T-helper 9 cell (primary cell): ENCODE measurements around the gene SLC18A3.

ENCODE experiments used
- DNase-seq: peaks from one replicate; pipeline ENCODE4 v3.0.0-alpha.2; 2020
- total RNA-seq, 2 donors: gene quantifications; one replicate each; lab custom pipeline; 2026; lab: John Stamatoyannopoulos, UW

The SLC18A3 gene
- 0 reads per million in 2 donors for total RNA-seq

DNA sequence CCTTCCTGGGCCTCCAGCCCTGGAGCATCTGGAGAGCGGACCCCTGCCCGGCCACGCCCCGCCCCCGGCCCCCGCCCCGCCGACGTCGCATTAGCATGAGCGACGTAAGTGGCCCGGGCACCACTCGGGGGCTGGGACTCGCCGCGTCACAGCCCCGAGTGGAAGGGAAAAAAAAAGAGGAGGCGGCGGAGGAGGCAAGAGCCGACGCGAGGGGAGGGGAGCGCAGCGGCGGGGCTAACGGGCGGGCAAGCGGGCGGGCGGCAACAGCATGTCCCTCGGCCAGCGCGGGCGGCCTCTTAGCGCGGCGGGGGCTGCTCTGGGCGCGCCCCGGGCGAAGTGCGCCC, at the start of gene SLC18A3:
Gene SLC18A3, plus strand, starts transcription at position 197 of the 344 bp plus-strand sequence. CDS start 431 bp downstream, outside the sequence.
- DNase-seq = no peak

DNA sequence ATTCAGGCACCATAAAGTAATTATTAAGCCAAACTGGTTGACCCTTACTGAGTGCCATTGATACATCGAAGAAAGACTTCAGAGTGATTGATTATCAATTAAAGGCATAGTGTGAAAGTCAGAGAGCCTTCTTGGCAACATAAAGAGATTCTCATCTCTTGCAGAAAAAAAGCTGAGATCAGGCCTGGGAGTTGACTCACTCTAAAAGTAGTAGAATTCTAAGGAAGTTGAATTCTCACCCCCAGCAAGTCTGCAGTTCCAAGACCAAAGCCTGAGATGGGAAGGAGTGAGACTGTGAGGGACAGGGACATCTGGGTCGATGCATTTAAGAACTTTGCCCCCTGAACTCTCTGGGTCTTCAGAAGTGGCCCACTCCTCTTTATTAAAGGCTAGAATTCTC, 49.6 kb upstream of the SLC18A3 start:
- no peak for DNase-seq

DNA sequence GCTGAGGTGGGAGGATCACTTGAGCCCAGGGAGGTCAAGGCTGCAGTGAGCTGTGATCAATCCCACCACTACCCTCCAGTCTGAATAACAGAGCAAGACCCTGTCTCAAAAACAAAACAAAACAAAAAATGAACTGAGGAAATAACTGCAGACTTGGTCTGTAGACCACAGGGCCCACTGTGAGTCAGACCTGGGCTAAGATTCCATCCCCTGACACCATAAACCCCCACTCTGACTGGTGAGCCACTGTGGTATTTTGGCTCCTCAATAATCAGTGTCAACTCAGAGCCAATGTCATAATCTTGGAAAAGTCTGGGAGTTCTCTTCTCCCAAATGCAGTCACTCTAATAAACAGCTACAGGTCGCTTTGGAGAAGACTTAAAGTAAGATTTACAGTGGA, 47.2 kb upstream of the SLC18A3 start:
- DNase-seq = no peak

DNA sequence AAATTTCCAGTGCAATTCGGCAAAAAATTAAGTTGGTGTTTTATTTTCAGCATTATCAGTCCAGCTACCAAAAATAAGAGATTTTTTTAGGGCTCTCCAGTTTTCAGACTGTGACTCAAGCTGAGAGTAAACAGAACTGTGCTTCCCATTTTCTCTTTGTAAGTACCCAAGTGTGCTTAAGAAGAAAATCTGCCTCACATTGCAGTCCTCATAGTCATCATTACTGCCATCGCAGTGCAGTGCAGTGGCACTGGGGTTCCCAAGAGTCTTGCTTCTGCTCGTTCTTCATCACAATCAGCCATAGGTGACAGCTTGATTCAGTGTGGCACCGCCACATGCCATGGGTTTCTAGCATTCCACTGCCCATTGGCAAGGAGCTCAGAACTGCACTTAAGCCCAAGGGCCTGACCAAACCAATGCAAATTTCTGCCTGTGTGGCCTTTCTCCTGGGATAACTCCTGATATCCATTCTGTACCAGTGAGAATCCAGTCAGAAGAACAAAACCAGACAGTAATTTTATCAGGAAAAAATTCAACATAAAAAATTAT, 45.6 kb upstream of the SLC18A3 start:
- no peak for DNase-seq

DNA sequence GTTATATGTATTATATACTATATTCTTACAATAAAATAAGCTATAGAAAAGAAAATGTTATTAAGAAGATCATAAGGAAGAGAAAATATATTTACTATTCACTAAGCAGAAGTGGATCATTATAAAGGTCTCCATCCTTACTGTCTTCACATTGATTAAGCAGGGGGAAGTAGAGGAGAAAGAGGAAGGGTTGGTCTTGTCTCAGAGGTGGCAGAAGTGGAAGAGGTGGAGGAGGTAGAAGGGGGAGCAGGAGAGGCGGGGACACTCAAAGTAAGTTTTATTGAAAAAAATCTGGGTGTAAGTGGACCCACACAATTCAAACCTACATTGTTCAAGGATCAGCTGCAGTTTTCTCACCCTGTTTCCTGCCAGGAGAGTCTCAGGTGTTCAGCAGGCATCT, 42.3 kb upstream of the SLC18A3 start:
- DNase-seq = no peak

DNA sequence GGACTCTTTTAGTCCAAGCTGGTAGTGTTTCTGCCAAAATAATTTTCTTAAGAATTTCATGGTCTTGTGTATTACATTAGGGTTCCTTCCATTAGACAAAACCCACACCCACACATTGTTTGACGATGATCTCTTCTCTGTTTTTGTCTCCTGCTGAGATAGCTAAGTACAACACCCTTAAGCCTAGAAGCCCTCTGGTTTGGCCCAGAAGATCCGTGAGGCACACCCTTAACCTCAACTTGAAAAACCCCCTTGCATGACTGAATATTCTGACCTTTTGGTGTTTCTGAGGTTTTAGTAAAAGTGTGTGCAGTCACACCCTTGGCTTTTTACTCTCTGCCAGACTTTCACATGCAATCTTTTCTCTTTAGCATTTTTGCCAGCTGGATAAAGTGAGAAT, 41.9 kb upstream of the SLC18A3 start:
- no peak for DNase-seq

DNA sequence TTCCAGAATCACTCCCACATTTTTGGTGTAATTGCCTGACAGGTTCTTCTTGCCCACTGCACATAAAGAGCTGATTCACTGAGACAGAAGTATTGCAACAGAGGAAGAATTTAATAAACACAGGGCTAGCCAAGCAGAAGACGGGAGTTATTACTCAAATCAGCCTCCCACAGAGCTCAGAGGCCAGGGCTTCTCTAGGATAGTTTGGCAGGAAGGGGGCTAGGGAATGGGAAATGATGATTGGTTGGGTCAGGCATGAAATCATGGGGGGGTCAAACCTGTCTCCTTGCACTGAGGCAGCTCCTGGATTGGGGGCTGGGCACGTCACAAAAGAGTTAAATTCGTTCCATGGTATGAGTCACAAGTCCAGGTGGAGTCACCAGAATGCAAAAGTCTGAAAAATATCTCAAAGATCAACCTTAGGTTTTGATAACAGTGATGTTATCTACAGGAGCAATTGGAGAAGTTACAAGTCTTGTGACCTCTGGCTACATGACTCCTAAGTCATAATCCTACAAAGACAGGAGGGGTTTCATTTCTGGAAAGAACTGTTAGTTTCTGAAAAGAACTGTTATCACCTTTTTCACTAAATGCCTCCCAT, 41.0 kb upstream of the SLC18A3 start:
- no peak for DNase-seq

DNA sequence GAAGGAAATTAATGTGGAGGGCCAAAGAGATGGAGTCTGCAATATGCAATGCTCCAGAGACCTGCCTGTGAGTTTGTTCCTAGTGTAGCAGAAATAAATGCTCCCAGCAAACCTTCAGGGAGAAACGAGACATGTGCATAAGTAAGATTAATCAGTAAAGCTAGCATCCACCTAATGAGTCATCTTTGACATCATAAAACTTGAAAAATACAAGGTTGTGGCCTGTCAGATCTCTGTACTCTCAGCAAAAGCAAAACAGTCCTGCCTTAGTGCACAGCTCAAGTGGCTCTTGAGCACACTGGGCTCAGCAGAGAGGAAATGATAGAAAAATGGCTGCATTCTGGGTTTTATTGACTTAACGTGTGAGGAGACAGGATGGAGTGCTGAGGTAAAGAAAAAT, 38.7 kb upstream of the SLC18A3 start:
- DNase-seq = no peak

DNA sequence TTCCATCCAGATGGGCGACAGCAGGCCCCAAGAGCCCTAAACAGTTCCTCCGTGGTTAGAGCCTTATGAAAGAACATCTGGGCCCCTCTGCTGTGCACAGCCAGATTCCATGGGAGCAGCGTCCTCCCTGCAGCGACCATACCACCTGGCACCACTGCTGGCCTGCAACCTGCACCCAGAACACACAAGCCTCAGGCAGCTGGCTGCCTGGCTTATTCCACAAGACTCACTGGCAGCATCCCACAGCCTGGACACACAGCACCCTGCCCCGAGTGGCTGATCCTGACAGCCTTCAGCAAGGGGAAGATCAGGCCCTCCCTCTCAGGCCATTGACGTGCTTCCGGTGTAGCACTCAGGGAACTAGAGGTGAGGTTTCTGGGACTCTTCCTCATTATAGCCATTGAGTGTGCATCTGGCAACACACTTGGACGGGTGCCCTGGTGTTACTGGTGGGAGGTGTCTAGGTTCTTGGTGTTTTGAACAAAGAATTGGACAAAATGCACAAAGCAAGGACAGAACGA, 37.5 kb upstream of the SLC18A3 start:
- no peak for DNase-seq

DNA sequence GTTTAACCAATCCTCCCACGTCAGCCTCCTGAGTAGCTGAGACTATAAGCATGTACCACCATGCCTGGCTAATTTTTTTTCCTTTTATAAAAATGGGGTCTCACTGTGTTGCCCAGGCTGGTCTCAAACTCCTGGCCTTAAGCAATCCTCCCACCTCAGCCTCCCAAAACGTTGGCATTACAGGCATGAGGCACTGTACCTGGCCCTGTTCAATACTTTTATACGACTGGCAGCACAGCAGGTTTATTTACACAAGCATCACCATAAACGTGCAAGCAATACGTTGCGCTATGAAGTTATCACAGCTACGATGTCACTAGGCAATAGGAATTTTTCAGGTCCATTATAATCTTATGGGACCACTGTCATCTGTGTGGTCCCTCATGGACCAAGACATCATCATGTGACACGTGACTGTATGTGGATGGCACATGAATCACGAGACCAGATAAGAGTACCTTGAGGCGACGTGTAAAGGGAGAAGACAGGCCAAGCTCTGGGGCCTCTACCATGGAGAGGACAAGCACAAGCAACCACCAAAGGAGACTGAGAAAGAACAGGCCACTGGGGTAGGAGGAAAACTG, 34.5 kb upstream of the SLC18A3 start:
- DNase-seq = no peak

DNA sequence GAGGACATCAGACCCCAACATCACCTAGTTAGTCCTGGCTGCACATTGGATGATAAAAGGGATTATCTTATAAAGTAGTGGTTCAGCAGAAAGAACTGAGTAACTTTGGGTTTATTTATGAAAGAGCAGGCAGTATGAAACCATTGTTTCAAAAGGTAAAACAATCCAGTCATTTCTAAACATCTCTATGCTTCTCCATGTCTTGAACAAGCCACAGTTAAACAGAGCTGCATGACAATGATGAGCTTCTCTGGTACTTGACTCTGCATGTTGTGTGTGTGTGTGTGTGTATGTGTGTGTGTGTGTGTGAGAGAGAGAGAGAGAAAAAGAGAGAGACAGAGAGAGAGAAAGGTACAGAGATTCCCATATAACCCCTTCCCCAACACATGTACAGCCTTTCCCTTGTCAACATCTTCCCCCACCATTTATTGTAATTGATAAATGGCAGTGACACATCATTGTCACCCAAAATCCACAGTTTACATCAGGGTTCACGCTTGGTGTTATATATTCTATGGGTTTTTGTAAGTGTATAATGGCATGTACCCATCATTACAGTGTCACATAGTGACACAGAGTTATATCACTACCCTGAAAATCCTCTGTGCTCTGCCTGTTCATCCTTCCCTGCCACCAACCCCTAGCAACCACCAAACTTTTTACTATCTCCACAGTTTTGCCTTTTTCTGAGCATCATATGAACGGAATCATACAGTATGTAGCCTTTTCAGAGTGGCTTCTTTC, 32.8 kb upstream of the SLC18A3 start:
- DNase-seq = no peak

DNA sequence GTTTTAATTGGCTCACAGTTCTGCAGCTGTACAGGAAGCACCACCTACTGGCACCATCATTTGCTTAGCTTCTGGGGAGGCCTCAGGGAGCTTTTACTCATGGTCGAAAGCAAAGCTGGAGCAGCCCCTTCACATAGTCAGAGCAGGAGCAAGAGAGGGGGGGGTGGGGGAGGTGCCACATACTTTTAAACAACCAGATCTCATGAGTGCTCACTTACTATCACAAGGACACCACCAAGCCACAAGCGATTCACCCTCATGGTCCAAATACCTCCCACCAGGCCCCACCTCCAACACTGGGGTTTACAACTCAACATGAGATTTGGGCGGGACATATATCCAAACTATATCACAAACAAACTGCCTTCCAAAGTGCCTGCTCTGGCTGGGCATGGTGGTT, 31.7 kb upstream of the SLC18A3 start:
- DNase-seq = no peak

DNA sequence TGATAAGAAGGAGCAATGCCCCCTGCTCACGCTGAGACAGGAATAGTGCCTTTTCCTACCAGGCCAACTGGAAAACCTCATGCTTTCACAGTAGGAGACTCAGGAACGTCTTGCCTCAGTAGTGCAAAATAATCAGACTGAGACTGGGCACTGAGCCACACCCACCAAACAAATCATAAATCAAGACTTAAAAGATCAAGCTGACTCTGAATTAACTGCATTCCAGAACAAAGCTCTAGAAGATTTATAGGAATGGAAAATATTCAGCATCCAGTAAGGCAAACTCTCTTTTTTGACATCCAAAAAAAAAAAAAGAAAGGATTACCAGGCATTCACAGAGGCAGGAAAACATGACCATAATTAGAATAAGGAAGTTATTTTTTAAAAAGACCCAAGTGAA, 30.5 kb upstream of the SLC18A3 start:
- no peak for DNase-seq

DNA sequence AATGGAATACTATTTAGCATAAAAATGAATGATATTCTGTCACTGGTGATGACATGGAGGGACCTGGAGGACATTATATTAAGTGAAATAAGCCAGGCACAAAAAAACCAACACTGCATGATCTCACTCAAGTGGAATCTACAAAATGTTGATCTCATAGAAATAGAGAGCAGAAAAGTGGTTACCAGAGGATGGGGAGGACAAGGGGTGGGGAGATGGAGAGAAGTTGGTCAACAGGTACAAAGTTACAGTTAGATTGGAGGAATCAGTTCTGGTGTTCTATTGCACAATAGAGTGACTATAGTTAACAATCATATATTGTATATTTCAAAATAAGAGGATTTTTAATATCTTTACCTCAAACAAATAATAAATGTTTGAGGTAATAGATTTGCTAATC, 24.7 kb upstream of the SLC18A3 start:
- no peak for DNase-seq

DNA sequence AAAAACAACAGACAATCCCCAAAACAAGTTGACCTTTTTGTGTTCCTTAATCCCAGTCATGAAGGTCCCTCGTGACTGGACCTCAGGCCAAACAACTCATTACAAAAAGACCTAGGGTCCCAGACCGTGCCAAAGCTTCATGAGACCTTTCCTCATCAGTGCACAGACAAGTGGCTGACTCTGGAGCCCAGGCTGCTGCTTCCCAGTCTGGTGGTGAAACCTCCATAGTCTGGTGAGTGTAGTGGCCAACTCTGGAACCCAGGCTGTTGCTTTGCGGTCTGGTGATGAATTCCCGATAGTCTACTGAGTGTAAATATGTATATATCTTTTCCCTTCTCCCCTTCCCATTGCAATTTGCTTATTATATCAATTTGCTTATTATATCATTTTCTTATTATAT, 22.1 kb upstream of the SLC18A3 start:
- DNase-seq = no peak

DNA sequence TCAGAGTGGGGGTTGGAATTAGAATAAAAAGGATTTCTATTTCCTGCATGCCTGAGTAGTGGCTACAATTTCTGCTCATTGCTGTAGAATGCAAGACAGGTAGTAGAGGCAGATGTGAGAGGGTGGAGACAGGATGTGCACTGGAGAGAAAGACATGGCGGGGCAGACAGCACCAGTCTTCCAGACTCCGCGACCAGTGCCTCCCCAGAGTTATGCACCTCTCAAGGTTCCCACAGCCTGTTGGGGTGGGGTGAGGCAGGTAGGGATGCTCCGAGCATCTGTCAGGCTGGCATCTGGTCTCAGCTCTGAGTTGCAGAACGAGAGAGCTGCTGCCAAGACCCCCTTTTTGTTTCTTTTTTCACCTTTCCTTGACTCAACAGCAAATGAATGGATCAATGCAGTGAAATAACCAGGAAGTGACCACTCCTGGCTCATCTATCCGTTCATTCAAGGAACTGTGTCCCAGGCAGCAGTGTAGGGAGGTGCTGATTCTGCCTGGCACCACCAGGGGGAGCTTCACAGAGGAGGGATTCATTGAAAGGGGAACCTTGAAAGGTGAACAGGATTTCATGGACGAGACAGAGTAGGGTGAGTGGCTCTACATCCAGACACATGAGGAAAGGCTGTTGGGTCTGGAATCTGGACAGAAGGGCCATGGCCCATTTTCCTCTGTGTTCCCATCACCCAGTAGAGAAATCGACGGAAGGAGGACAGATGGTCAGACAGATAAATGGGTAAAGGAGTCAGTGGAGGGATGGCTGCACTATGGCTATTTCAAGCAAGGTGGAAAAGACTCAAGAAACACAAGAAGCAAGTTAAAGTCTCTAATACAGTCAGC, 17.2 kb upstream of the SLC18A3 start:
- DNase-seq = peak; percentile 30

DNA sequence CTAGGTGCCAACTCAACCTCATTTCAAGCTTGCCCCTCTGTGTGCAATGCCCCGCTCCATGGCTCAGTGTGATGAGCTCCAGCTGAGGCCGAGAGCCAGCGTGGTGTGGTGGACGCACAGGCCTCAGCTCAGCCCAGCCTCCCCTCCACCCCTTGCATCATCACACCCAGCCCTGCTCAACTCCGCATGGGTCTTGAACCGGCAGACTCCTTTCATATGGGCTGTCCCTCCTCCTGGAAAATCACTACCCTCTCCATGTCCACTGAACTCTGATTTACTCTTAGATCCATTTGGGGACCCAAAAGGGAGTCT, 16.6 kb upstream of the SLC18A3 start:
- DNase-seq = no peak

DNA sequence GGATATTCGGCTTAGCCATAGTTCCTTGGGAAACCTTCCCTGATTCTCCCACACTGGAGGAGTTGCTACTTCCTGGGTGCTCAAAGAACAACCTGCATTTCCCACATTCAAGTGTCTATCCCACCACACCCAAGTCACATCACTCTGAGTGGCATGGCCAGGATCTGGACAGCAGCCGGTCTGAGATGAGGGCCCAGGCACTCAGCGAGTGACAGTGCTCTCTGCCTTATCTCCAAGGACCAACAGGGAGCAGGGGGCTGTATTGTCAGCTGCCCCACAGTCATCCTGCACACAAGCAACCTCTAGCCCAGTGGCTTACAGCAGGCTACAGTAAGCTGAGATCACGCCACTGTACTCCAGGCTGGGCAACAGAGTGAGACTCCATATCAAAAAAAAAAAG, 16.1 kb upstream of the SLC18A3 start:
- no peak for DNase-seq

DNA sequence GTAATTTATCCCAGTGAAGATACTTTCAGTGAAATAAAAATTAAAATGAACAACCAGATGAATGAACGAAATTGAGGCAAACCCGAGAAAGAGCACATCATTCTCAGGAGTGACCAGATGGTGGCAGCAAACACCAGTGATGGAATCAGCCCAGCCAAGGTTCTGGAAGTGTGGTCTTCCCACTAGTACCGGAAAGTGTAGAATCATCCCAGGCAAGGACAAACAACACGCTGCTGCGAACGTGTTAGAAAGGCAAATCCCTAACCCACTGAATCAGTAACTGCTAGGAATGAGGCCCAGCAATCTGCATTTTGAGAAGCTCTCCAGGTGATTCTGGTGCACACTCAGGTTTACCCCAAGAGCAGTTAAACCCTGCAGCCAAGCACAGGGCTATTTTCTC, 15.5 kb upstream of the SLC18A3 start:
- DNase-seq = no peak

DNA sequence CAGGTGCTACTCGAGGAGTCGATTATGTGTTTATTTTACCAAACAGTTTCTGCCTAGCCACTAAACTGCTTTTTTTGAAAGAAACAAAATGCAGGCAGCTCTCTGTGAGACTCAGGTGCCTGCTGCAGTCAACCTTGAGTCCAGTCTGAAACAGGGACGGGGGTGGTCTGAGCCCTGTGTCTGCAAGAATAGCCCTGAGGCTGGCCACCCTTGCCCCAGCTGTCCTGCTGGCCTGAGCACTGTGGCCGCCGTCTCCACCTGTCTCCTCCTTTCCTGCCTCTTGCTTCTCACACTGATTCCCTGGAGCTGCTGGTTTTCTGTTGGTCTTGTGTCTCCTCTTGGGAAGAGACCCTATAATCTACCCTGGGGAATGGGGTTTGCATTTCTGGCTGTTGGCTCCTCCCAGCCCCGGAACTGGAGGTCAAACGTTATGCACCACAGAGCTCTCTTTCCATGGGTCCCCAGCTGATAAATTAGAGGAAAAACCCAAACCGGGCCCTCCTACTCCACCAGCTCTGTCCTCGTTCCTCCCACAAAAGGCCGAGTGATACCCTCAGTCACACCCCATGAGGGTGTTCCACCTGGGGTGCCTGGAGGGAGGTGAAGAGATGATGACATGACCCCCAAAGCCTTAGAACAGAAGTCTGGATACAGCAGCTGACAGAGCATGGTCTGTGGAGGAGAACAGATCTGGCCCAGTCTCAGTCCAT, 15.0 kb upstream of the SLC18A3 start:
- no peak for DNase-seq

DNA sequence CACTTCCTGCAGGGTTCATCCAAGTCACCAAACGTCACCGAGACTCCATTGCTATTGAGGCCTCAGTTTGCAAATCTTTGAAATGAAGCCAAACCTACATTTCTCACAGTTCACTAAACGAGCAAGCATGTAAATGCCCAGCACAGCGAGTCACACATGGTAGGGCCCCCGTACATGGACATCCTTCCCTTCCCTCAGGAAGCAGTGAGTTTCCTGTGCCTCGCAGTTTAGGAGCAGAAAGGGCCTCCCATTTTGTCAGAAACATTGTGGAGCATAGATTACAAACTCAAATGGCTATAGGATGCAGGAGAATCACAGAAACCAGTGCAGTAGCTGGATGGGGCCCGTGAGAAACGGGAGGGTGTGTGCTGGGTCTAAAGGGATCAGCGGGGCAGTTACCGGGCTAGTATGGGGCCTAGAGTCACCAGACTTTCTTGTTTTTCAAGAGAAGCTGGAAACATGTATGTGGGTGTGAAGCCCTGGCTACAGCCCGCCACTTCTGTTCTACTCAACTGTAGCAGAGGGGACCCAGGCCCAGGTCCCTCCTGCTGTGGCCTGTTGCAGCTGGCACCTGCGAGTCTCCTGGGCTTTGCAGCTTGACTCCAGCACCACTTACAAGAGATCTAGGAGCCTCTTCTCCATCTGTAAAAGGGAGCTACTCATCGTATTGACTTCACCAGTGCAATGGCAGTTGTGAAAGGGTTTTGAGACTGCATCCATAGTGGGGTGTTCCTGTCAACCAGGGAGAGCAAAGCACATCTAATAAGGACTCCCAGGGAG, 14.2 kb upstream of the SLC18A3 start:
- no peak for DNase-seq

DNA sequence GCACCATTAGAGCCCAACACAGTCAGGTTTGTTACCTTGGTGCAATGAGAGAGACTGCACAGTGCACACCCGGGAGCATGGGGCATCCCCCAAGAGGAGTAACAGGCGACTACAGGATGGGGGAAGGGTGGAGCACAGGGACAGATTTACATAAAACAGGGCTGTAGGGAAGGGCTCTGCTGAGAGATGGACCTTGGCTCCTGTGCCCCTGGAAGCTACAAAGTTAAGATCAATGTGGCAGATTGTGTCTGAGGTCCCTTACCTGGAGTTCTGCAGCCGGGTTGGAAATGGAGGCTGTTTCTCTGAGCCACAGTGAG, 13.7 kb upstream of the SLC18A3 start:
- no peak for DNase-seq
